ENCODE measurements around the gene CSTPP1. TPM values are rescaled to one million over a fixed set of nuclear protein-coding genes. Genes with fewer than 3 reads are reported as not detected.

Gene CSTPP1
- total and polyA plus RNA-seq, 2 of the 8 experiments (the other 6 are each of a cell fraction or from before 2014, with no cell fraction given): 24.2 to 28.7 TPM

DNA sequence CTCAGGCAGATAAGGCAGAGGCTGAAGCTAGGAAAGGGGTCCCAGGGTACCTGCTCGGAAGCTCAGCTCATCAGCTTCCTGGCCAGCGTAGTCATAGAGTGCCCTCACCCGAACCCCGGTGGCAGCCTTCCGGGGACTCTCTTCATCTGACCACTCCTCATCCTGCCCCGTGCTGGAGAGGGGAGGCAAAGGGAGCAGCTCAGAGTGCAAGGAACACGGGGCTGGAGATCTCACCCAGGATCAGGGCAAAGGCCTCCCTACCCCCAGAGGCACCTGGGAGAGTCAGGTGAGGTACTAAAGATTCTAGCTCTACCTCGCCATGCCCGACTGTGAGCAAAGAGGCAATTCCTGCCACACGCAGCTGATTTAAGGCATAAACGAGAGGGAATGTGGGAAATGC, 241.8 kb downstream of the CSTPP1 start (continued):
- TF ChIP-seq, protein P1, sequence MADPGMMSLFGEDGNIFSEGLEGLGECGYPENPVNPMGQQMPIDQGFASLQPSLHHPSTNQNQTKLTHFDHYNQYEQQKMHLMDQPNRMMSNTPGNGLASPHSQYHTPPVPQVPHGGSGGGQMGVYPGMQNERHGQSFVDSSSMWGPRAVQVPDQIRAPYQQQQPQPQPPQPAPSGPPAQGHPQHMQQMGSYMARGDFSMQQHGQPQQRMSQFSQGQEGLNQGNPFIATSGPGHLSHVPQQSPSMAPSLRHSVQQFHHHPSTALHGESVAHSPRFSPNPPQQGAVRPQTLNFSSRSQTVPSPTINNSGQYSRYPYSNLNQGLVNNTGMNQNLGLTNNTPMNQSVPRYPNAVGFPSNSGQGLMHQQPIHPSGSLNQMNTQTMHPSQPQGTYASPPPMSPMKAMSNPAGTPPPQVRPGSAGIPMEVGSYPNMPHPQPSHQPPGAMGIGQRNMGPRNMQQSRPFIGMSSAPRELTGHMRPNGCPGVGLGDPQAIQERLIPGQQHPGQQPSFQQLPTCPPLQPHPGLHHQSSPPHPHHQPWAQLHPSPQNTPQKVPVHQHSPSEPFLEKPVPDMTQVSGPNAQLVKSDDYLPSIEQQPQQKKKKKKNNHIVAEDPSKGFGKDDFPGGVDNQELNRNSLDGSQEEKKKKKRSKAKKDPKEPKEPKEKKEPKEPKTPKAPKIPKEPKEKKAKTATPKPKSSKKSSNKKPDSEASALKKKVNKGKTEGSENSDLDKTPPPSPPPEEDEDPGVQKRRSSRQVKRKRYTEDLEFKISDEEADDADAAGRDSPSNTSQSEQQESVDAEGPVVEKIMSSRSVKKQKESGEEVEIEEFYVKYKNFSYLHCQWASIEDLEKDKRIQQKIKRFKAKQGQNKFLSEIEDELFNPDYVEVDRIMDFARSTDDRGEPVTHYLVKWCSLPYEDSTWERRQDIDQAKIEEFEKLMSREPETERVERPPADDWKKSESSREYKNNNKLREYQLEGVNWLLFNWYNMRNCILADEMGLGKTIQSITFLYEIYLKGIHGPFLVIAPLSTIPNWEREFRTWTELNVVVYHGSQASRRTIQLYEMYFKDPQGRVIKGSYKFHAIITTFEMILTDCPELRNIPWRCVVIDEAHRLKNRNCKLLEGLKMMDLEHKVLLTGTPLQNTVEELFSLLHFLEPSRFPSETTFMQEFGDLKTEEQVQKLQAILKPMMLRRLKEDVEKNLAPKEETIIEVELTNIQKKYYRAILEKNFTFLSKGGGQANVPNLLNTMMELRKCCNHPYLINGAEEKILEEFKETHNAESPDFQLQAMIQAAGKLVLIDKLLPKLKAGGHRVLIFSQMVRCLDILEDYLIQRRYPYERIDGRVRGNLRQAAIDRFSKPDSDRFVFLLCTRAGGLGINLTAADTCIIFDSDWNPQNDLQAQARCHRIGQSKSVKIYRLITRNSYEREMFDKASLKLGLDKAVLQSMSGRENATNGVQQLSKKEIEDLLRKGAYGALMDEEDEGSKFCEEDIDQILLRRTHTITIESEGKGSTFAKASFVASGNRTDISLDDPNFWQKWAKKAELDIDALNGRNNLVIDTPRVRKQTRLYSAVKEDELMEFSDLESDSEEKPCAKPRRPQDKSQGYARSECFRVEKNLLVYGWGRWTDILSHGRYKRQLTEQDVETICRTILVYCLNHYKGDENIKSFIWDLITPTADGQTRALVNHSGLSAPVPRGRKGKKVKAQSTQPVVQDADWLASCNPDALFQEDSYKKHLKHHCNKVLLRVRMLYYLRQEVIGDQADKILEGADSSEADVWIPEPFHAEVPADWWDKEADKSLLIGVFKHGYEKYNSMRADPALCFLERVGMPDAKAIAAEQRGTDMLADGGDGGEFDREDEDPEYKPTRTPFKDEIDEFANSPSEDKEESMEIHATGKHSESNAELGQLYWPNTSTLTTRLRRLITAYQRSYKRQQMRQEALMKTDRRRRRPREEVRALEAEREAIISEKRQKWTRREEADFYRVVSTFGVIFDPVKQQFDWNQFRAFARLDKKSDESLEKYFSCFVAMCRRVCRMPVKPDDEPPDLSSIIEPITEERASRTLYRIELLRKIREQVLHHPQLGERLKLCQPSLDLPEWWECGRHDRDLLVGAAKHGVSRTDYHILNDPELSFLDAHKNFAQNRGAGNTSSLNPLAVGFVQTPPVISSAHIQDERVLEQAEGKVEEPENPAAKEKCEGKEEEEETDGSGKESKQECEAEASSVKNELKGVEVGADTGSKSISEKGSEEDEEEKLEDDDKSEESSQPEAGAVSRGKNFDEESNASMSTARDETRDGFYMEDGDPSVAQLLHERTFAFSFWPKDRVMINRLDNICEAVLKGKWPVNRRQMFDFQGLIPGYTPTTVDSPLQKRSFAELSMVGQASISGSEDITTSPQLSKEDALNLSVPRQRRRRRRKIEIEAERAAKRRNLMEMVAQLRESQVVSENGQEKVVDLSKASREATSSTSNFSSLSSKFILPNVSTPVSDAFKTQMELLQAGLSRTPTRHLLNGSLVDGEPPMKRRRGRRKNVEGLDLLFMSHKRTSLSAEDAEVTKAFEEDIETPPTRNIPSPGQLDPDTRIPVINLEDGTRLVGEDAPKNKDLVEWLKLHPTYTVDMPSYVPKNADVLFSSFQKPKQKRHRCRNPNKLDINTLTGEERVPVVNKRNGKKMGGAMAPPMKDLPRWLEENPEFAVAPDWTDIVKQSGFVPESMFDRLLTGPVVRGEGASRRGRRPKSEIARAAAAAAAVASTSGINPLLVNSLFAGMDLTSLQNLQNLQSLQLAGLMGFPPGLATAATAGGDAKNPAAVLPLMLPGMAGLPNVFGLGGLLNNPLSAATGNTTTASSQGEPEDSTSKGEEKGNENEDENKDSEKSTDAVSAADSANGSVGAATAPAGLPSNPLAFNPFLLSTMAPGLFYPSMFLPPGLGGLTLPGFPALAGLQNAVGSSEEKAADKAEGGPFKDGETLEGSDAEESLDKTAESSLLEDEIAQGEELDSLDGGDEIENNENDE (IDR thresholded peaks at IDR 0.05; ENCODE audit: insufficient replicate concordance, low read length): no peak
- TF ChIP-seq, protein P2, sequence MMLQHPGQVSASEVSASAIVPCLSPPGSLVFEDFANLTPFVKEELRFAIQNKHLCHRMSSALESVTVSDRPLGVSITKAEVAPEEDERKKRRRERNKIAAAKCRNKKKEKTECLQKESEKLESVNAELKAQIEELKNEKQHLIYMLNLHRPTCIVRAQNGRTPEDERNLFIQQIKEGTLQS (IDR thresholded peaks at IDR 0.05; ENCODE audit: insufficient read depth, low read depth, low read length): no peak
- TF ChIP-seq ASH2L (IDR thresholded peaks at IDR 0.05; ENCODE audit: low read length): no peak
- no peak for TF ChIP-seq JUND (IDR thresholded peaks at IDR 0.05; ENCODE audit: low read length)
- no peak for TF ChIP-seq POLR2A (IDR thresholded peaks at IDR 0.05; ENCODE audit: control extremely low read depth in 1 of 2, low read depth in 2 of 2, low read length in 2 of 2)
